HuH-7.5 (cell line): ENCODE measurements around the gene EPHB1.

ENCODE experiments used
- DNase-seq: peaks from one replicate; pipeline ENCODE4 v3.0.0; 2011; ENCODE audit warnings: low spot score

Gene EPHB1

DNA sequence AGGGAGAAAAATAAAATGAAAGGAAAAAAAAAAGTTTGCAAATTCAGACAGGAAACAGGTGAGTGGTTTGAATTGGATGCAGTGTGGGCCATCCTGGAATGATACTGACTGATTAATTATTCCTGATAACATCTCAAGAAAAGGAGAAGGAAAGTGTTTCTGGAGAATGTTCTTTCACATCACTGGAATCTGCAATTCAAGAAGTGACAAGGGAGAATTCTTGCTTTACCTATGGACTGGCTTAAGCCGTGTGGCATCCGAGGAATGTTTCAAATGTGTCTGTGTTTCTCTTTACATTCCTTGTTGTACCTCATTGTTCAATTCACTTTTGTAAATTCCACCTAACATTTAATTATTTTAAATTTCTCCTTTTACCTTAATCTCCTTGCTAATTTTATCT, 465.0 kb downstream of the EPHB1 start:
- DNase-seq = no peak

DNA sequence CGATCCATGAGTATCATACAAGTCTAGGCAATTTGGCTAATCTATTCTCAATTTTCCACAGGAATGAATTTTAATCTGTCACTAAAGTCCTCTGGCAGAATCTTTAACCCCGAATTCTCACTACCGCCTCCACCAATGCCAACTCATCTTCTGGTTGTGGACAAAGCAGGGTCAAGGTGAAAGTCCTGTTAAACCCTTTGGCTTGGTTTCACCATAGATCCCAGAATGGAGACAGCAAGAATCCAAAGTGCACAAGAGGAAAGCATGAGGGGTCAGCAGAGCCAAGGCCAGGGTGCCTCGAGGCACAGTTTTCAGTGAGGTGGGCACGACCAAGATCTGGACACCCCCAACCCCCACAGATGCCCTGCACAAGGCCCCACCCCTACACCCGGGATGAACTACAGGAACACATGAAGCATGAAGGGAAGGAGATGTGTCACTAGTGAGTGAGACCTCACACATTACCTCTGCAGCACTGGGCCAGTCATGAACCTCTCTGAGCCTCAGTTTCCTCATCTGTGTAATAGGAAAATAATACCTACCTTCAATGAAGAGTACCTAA, 466.2 kb downstream of the EPHB1 start:
- no peak for DNase-seq

DNA sequence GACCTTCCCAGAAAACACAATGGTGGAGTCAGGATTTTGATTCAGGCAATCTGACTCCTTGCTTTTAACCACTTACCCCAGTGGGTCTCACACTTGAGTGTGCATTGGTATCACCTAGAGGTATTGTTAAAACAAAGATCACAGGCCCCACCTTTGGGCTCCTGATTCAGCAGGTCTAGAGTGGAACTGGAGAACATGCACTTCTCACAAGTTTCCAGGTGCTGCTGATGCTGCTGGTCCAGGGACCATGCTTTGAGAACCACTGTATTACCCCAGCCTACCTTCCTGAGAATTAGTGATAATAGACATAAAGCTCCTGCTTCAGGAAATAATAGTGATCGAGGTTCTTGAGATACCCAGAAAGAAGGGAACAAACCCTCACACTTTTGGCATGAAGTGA, 466.9 kb downstream of the EPHB1 start:
- DNase-seq = no peak

DNA sequence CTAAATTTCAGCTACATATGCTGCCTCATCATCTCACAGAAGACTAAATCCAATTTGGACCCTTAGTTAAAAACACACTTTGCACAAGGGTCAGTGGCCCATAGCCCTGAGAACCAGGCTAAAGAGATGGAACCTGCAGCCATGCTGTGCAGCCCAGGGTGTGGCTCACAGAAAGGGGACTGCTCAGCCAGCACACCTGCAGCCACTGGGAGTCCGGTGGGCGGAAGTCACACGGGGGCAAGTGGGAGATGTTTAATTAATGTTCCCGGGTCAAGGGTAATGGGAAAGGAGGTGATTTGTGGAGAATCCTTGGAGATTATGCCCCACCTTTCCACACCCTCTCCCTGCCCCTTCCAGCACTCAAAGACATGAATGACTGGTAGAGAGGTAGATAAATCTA, 467.4 kb downstream of the EPHB1 start:
- no peak for DNase-seq

DNA sequence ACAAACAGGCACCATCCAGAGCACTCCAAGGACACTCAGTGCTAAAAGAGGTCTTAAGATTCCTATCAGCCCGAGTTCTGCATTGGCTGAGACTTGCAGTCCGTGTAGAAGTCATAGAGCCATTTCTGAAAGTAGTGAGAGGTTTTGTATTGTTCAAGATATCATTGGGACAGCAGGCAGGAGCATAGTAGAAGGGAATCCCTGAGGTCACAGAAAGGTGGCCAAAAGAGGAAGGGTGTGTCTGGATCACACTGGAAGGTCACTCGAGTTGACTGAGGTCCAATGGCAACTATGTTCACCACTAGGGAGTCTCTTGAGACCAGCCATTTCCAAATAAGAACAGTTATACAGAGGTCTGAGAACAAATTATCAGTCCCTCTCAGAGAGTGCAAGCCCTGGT, 468.3 kb downstream of the EPHB1 start:
- DNase-seq = no peak

DNA sequence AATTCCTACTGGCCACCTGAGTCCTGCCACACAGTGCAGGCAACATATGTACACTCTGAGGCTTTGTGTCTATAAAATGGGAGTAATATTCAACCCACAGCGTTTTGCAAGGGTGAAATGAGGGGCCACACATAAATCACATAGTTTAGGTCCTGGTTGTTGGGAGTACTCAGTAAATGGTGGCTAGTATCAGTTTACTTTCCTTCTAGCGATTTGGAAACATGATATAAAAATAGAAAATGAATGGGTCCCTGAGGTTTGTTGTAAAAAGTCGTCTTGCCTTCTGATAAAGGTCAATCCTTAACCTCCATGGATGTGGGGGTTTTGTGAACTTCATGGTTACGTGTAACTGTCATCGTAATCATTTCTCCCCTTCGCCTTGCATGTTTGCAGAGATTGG, 472.4 kb downstream of the EPHB1 start:
- DNase-seq = no peak

DNA sequence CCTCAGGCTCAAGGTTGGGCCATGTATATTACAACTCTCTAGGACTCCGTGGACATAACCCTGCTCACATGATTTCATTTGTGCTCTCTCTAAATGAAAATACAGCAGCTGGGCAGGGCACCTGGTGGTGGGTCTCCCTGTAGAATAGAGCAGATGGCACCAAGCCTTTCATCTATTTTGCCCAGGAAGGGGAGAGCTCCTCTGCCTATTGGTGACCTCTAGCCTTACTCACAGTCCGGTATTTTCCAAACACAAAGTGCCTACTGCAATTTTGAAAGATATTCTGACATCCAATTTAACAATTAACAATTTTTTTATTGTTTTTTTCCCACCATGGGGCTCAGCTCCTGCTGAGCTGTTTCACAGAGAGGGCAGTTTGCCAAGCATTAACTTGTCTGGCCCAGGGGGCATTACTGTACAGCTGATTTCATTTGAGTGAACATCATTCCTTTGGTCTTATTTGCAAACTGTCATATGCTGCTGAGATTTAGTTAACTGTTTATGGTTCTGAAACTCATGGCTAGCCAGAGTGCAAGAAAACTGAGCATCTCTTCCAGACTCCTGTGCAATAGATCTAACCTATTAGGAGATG, 474.0 kb downstream of the EPHB1 start:
- DNase-seq = no peak

DNA sequence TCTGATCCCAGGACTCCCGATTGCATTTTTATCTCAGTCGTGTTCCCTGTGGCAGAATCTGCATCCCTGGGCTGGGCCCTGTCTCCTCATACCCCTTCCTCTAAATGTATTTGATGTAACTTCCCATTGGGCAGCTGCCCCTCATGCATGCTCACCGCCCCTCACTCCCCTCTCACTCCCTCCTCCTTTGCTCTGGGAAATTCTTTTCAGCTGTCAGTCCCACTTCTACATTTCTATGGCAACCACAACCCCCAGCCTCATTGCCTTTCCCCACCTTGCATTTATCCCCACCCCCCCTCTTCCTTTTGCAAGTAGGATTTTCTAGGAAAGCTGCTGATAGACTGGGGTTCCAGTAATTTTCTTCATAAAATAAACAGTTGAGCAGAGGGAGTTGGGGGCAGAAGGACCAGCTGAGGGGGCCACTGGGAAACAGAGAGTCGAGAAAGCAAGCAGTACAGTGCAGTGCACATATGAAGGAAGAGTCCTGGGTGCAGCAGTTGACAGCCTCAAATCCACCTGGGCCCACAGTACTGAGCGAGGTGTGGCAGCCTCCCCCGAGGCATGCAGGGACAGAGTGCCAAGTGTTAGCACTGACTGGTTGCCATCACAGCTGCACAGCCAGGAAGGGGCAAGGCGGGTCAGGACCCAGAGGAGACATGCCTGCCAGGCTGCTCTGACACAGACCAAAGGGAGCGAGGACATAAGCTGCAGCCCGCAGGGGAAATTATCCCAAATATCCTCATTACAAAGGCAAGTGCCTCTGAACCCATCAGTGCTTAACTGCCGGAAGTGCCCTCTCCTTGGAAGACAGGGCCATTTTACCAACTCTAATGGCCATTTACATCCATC, 476.3 kb downstream of the EPHB1 start:
- no peak for DNase-seq

DNA sequence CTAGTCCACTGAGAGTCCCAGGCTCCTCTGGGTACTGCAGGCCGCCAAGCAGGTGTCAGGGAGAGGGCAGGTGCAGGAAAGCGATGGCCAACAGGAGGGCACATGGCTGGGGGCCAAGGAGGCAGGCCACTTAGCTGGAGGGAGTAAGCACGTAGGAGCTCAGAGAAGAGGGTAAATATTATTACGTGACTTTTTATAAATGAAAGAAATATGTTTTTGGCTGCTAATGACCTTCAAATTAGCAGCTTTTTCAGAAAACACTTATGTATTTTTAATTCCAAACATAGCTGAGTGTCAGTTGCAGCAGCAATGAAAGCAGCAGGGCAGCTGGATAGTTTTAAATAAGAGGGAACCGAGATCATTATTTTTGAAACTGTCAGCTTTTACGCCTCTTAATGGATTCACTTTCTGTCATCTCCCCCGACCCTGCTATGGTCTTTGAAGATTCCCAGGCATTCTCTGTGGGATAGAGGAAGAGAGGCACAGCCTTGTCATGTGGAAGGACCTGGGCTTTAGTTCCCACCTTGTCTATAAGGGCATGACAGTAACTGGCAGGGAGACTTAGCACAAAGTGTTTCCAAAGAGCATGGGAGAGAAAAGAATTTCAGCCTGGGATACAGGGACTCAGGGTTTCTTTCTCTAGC, 477.1 kb downstream of the EPHB1 start:
- no peak for DNase-seq

DNA sequence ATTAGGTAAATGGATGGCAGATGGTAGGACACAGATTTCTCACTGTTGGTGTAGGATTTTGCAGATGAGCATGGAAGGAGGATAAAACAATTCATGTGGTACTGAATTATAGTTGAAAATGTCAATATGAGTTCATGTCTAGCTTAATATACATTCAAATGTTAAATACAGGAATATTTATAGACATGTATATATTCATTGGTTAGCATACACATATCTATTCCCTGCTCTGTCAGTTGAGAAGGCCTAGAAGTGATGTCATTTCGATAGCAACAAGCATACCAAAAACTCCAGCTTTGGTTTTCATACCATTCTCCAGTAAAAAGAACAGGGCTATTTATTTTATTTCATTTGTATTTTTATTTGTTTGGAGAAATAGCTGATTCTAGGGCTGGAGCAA, 497.1 kb downstream of the EPHB1 start:
- DNase-seq = no peak

DNA sequence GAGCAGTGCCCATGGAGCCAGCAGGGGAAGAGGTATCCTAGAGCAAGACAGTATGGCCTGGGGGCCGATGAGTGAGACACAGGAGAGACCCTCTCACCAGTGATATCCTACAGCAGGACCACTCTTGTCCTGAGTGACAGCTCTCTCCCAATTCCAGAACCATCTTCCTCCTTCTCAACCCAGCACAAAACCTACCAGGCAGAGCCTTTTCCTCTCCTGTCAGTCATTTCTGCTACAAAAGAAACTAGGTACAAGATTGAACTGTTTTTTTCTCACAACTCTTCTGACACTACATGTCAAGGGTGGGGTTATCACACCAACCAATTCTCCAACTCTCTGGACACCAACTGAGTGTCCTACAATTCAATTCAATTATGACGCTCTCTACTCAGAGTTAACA, 506.6 kb downstream of the EPHB1 start:
- DNase-seq = no peak

DNA sequence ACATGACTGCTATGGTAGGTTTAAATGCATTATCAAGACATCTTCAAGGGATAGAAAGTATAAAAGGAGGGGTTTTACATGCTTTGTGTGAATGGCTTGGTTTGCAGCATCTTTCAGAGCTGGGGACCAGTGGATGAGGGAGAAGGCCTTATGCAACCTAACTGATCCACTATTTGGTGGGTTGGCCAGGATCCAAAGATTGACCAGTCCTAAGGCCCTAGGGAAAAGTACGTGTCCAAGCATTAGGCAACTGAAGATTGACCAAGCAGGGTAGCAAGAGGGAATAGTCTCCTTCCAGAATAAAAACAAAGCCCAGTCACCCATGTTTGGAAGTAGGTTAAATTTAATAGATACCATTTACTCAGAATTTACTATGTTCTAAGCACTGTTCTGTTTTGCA, 509.3 kb downstream of the EPHB1 start:
- no peak for DNase-seq
